Gastroesophageal sphincter (tissue), 3 donors: ENCODE results near the gene HBS1L.

Experiments used
- CTCF ChIP-seq, 4 experiments: fragments of 200-600 bp in 2 of 4; fragments of 450-650 bp in 2 of 4; sonication (generic) in 1 of 4; IDR thresholded peaks; one replicate each; pipeline ENCODE4 v1.5.1; 2017 to 2019; ENCODE audit warnings: antibody characterized with exemption in 4 of 4, mild to moderate bottlenecking in 2 of 4, moderate library complexity in 2 of 4
- EP300 ChIP-seq: sonication (generic); formaldehyde crosslinking; IDR thresholded peaks from one replicate; pipeline ENCODE4 v1.6.1; 2017; ENCODE audit warnings: antibody characterized with exemption, mild to moderate bottlenecking
- POLR2A ChIP-seq, 2 donors: fragments of 450-650 bp; IDR thresholded peaks; one replicate each; pipeline ENCODE4 v1.6.1; 2017; ENCODE audit warnings: antibody characterized with exemption in 2 of 2, mild to moderate bottlenecking in 2 of 2, moderate library complexity in 1 of 2

- TF ChIP-seq EP300 (no peak), CTCF (IDR thresholded peaks at IDR 0.05) (no peak), POLR2A (IDR thresholded peaks at IDR 0.05) (no peak)
These were observed 106.5 kb downstream of the HBS1L start for GRCh38 chr6:134948142-134948541.
